Renal pelvis (tissue), 4 donors: ENCODE measurements around the gene USF2. TPM values are rescaled to one million over a fixed set of nuclear protein-coding genes. Genes with fewer than 3 reads are reported as not detected.
"Not testable (repeated sequence)": the region's sequence is repeated elsewhere in the genome, so short reads cannot be mapped to it uniquely, and the experiment has no call there.

Source experiments
- DNase-seq: peaks from one replicate; pipeline ENCODE4 v3.0.0-alpha.2; 2013
- polyA plus RNA-seq, 3 donors: library from polyadenylated mRNA; unstranded; fragments of 120-200 nt; gene quantifications; one replicate each; pipeline ENCODE4 v1.2.1, GENCODE V29; 2013; ENCODE audit not compliant: insufficient read length in 3 of 3

Gene USF2
- polyA plus RNA-seq, 3 donors, result 171 to 192 (median 185) TPM

GRCh38 chr19:35278578-35279284, 10.0 kb downstream of the USF2 start:
- DNase-seq, result no peak

- DNase-seq, result no peak
These were observed 10.6 kb downstream of the USF2 start for GRCh38 chr19:35279374-35279773.

DNA sequence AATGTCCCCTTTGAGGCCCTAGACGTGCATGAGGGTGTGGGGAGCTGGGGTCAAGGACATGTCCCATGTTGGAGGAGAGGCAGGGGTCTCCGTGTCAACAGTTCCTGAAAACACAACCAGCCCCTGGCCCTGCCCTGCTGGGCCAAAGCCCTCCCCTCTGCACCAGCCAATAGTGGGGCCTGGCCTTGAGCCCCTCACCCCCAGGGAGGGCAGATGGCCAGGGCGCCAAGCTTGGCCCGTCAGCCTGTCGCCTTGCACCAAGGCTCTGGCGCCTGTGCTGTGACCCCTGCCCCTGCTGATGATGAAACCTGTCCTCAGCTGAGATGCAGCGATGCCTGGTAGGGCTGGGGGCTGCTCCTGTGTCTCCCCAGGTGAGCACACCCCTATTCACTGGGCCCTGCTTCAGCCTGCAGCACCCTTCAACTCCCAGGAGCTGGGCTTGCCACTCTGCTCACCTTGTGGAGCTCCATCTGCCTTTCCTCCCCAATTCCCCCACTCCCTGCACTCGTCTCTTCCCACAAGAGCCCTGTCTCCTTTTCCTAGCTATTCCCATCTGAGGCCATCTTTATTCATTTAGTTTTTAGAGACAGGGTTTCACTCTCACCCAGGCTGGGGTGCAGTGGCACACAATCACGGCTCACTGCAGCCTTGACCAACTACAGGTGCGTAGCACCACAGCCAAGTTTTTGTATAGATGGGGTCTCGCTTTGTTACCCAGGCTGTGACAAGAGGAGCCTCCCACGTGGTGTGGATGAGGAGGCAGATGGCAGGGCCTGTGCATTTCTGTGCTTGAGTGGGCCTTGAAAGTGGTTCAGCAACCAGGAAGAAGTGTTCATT, 11.4 kb downstream of the USF2 start:
- no peak for DNase-seq

- no peak for DNase-seq
These were observed 12.5 kb downstream of the USF2 start for GRCh38 chr19:35281303-35281702.

GRCh38 chr19:35284153-35285094, 15.7 kb downstream of the USF2 start:
- no peak for DNase-seq

- DNase-seq, result no peak
These were observed 16.3 kb downstream of the USF2 start for GRCh38 chr19:35285095-35285449.

GRCh38 chr19:35285465-35285864, 16.7 kb downstream of the USF2 start:
- DNase-seq, result not testable (repeated sequence)

DNA sequence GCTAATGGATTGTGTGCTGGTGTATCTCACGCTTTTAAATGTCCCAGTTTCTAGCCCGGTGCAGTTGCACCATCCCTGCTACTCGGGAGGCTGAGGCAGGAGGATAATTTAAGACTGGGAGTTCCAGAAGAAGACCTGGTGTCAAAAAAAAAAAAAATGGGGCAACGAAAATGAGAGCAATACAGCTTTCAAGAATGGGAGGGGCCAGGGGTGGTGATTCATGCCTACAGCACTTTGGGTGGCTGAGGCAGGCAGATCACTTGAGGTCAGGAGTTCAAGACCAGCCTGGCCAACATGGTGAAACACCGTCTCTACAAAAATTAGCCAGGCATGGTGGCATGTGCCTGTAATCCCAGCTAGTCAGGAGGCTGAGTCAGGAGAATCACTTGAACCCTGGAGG, 17.3 kb downstream of the USF2 start:
- not testable (repeated sequence) for DNase-seq

DNA sequence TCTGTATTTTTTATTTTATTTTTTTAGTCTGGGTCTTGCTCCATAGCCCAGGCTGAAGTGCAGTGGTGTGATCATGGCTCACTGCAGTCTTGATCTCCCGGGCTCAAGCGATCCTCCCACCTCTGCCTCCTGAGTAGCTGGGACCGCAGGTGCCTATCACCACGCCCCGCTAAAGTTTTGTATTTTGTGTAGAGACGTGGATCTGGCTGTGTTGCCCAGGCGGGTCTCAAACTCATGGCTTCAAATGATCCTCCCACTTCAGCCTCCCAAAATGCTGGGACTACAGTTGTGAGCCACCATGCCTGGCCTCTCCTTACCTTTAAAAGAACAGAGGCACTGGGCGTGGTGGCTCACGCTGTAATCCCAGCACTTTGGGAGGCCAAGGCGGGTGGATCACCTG, 19.0 kb downstream of the USF2 start:
- DNase-seq, result no peak

DNA sequence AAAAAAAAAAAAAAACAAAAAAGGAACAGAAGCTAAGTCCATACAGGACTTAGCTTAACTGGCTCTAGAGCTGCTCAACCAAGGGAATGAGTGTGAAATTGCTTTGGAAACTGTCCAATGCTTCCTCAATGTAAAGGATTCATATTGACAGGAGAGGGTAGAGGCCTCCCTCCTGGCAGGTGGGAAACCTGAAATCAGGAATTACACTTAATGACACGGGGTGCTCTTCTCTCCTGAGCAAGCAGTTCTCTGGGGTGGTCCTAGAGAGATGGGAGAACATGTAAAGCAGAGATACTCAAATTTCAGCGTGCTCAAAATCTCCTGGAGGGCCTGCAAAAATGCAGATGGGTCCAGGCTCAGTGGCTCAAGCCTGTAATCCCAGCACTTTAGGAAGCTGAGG, 19.6 kb downstream of the USF2 start:
- DNase-seq, result no peak

DNA sequence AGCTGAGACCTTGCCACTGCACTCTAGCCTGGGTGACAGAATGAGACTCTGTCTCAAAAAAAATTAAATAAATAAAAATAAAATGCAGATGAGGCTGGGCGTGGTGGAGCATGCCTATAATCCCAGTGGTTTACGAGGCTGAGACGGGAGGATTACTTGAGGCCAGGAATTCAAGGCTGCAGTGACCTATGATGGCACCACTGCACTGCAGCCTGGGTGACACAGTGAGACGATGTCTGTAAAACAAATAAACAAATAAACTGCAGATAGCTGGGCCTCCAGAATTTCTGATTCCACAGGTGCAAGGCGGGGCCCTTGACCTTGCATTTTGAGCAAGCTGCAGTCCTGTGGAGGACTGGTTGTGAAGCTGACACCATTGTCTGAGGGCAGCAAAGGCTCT, 20.1 kb downstream of the USF2 start:
- no peak for DNase-seq

DNA sequence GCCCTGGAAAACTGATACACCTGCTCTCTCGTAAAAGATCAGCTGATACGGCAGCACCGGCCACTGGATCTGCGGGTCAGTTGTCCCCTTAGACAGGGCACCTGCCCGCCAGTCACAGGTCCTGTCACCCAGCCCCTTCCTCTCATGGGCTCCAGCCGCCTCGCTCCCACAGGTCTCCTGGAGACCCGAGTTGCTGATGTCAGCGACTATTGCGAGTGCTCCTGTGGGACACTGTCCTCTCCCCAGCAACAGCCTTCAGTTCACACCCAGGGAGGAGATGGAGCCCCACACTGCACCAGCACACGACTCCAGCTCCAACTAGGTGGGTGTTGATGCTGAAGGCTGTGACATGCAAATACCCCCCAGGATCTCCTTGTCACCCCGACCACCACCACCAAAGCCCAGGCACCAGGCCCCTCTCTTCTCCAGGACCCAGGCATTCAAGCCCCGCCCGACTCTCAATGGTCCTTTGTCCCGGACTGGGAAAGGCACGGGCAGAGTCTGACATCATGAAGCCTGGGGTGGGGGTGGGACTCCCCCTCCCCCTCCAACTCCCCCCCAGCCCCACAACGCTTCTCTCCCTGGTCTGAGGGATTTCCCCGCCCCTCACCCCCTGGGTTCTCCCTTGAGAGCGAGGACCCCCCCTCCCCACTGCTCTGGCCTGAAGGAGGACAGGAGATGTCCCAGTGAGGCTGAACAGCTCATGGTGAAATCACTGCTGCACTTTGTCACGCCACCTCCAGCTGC, 21.8 kb downstream of the USF2 start:
- no peak for DNase-seq

DNA sequence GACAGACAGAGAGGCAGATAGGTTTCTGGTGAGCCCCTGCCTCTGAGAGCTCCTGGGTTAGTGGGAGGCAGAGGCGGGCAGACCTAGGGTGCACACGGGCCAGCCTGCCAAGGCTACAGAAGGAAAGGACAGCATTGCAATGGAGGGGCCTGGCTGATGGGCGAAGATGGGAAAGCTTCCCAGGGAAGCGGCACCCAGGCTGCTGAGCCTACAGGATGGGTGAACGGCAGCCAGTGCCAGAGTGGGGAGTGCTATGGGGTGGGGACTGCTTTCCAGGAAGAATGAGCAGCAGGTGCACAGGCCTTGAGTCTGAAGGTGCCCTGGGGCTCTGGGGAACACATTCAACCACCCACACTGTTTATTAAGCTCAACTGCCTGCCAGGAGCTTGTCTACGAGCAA, 22.5 kb downstream of the USF2 start:
- no peak for DNase-seq

GRCh38 chr19:35291916-35292315, 23.2 kb downstream of the USF2 start, which contains the start of gene MAG:
Gene MAG, plus strand, starts transcription at chr19:35292161. Its CDS starts 3,248 bp downstream, at chr19:35295409.
- DNase-seq, result no peak

DNA sequence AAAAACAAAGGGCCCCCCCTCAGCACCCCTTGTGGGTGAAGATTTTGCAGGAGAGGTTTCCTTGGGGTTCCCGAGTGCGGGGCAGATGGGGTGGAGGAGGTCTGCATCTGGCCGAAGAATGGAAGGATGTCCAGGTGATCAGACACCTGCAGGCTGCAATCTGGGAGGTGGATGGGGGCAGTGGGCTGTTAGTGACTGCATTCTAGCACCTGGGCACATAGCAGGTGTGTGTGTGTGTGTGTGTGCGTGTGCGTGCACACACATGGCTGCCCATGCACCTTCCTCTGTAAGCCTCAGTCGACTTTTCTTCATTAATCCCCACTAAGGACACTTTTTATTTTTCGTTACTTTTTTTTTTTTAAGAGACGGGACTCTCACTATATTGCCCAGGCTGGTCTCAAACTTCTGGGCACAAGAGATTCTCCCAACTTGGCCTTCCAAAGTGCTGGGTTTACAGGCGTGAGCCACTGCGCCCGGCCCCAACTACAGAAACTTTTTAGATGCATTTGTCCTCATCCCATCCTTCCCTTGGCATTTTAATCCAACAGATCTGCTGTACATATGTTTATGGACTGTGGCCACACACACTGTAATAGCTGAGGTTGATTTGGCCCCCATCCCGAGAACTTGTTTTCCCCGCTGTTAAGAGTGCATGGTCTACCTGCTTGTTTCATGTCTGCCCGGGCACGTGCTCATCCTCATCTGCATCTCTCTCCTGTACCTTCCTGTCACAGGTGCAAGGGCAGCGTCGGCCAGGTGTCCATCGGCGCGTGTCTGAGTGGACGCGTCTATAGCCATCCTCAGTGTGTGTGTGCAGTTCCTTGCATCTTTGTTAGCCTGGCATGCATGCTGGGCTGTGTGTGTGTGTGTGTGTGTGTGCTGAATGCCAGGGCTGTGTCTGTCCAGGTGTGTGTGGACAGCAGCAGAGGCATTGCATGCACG, 23.9 kb downstream of the USF2 start:
- DNase-seq, result no peak

DNA sequence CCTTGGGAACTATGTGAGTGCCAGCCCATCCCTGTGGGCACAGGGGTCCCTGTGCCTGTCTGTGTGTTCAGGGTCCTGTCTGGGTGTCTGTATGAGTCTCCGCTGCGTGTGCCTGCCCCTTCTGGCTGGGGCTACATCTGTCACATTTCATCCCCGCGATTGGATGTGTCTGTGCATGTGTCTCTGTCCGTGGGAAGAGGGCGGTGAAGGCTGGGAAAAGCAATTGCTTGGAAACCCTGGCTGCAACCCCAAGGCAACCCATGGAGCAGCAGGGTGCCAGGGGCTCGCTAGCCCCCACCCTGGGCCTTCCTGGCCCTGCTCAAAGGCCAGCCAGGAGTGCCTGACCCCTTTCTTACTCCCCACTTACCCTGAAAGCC, 24.6 kb downstream of the USF2 start:
- no peak for DNase-seq

GRCh38 chr19:35293808-35294207, 25.0 kb downstream of the USF2 start:
- no peak for DNase-seq

DNA sequence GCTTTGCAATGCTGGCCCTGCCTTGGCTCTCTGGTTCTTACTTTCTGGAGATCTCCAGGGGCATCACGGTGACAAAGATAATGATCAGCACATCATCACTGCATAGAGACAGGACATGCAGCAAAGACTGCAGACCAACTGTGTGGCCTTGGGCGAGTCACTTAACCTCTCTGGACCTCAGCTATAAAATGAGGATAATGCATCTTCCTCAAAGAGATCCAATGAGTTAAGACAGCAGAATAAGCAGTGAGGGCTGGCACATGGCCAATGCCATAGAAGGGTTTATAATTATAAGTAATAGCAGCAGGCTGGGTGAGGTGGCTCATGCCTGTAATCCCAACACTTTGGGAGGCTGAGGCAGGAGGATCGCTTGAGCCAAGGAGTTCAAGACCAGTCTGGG, 25.6 kb downstream of the USF2 start:
- no peak for DNase-seq

- DNase-seq, result no peak
These were observed 26.4 kb downstream of the USF2 start for GRCh38 chr19:35294859-35295791.
